Lung (tissue), 12 donors: Measurements from ENCODE around the gene TCEA2. TPM values are rescaled to one million over a fixed set of nuclear protein-coding genes. Genes with fewer than 3 reads are reported as not detected.

Experiments
- ATAC-seq: fragments of 200-7000 bp; cut with Tn5 transposase; one replicate; pipeline ENCODE4 v1.9.1; 2020; ENCODE audit warnings: moderate number of reproducible peaks; ENCODE audit not compliant: insufficient read depth, low FRiP score
- DNase-seq, 3 donors: peaks; one replicate each; pipeline ENCODE4 v3.0.0-alpha.2; 2013 to 2017
- H3K27ac ChIP-seq, 2 donors: one replicate each; pipeline ENCODE4 v1.5.1; 2013; ENCODE audit warnings: mild to moderate bottlenecking in 2 of 2, moderate library complexity in 2 of 2, control low read depth in 1 of 2, inconsistent platforms in 1 of 2, low read depth in 1 of 2, low read length in 1 of 2
- H3K27me3 ChIP-seq, 3 donors: one replicate each; pipeline ENCODE4 v1.5.1; 2013; ENCODE audit warnings: low read length in 2 of 3; ENCODE audit not compliant: control insufficient read depth in 3 of 3, insufficient read depth in 3 of 3
- H3K36me3 ChIP-seq, 4 donors: one replicate each; pipeline ENCODE4 v1.5.1; 2013; ENCODE audit warnings: low read length in 4 of 4, mild to moderate bottlenecking in 1 of 4, moderate library complexity in 1 of 4; ENCODE audit not compliant: control insufficient read depth in 4 of 4, insufficient read depth in 4 of 4
- H3K4me1 ChIP-seq, 5 donors: one replicate each; pipeline ENCODE4 v1.5.1; 2013; ENCODE audit warnings: low read length in 5 of 5, mild to moderate bottlenecking in 2 of 5, moderate library complexity in 1 of 5; ENCODE audit not compliant: control insufficient read depth in 5 of 5, insufficient read depth in 5 of 5
- H3K4me3 ChIP-seq: one replicate; pipeline ENCODE4 v1.5.1; 2013; ENCODE audit warnings: mild to moderate bottlenecking, control low read depth, moderate library complexity
- H3K9ac ChIP-seq, 2 donors: one replicate each; pipeline ENCODE4 v1.5.1; 2013; ENCODE audit warnings: low read length in 2 of 2, control low read depth in 1 of 2; ENCODE audit not compliant: insufficient read depth in 1 of 2
- H3K9me3 ChIP-seq, 4 donors: one replicate each; pipeline ENCODE4 v1.5.1; 2013; ENCODE audit warnings: low read length in 3 of 4, mild to moderate bottlenecking in 1 of 4, moderate library complexity in 1 of 4; ENCODE audit not compliant: control insufficient read depth in 4 of 4, insufficient read depth in 3 of 4
- WGBS, 2 donors: extraction: QIAGEN DNeasy Blood & Tissue Kit; methylation state at CpG; one replicate each; pipeline ENCODE4 v1.1.7; 2013; 5-methylcytosine and 5-hydroxymethylcytosine counted together
- polyA plus RNA-seq, 2 donors: library from polyadenylated mRNA; stranded (reverse); fragments of 200-250 nt; gene quantifications; one replicate each; pipeline ENCODE4 v1.2.1, GENCODE V29; 2013
- total RNA-seq, 2 donors: library from RNA; depleted of rRNA in 1 of 2; stranded (reverse); fragments of >200 nt in 1 of 2; gene quantifications; one replicate each; pipeline ENCODE4 v1.2.1, GENCODE V29; 2014 to 2021
- TF ChIP-seq, protein P1 (sequence below): IDR thresholded peaks from 2 replicates; pipeline ENCODE4 v1.5.1; 2012; ENCODE audit warnings: mild to moderate bottlenecking; ENCODE audit errors: control extremely low read depth, extremely low read depth
- donor health status: control.
- donor health status: control.
- donor health status: Bipolar disorder and iron deficiency.
- donor health status: healthy.
- donor health status: DM: yes; HTN: yes; CAD: no.

Gene TCEA2
- total and polyA plus RNA-seq, 4 donors, result 18.3 to 32.9 (median 30.7) TPM

DNA sequence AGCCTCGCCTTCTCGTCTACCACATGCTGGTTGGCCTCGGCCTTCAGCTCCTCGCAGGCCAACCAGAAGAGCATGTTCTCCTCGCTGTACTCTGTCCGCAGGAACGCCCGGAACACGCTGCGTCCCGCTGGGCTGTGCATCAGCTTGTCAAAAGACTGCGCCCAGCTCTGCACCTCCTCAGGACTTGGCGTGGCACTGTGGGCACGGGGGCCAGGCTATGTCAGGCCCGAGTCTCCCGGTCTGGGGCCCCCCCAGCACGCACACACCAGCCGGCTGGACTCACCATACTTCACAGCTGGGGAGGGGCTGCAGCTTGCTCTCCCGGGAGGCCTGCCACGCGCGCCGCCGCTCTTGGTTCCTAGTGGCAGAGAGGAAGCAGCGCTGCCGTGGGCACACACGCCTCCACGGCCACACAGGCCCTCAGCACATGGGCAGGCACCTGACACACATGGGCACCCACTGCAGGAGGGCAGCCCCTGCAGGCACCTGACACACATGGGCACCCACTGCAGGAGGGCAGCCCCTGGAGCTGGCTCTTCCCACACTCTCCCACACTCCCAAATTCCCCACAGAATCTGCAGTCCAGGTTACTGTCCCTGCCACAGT, 11.3 kb downstream of the TCEA2 start:
- TF ChIP-seq, protein P1, sequence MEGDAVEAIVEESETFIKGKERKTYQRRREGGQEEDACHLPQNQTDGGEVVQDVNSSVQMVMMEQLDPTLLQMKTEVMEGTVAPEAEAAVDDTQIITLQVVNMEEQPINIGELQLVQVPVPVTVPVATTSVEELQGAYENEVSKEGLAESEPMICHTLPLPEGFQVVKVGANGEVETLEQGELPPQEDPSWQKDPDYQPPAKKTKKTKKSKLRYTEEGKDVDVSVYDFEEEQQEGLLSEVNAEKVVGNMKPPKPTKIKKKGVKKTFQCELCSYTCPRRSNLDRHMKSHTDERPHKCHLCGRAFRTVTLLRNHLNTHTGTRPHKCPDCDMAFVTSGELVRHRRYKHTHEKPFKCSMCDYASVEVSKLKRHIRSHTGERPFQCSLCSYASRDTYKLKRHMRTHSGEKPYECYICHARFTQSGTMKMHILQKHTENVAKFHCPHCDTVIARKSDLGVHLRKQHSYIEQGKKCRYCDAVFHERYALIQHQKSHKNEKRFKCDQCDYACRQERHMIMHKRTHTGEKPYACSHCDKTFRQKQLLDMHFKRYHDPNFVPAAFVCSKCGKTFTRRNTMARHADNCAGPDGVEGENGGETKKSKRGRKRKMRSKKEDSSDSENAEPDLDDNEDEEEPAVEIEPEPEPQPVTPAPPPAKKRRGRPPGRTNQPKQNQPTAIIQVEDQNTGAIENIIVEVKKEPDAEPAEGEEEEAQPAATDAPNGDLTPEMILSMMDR, result no peak
- Histone ChIP-seq H3K4me1 (peaks cover 0 to 17% (median 12%) of the 10 kb centered on the region in 5 donors), H3K27me3 (no peaks in the 10 kb centered on the region), H3K9me3 (no peaks in the 10 kb centered on the region), H3K36me3 (peaks cover 0 to 40% (median 13%) of the 10 kb centered on the region in 4 donors), H3K4me3 (no peak overlapping the region), H3K9ac (no peak overlapping the region), H3K27ac (no peak overlapping the region)
- WGBS, 2 donors, result 93% methylated on average over 28 of the region's 28 CpGs
- no peak for DNase-seq
- ATAC-seq, result no peak

DNA sequence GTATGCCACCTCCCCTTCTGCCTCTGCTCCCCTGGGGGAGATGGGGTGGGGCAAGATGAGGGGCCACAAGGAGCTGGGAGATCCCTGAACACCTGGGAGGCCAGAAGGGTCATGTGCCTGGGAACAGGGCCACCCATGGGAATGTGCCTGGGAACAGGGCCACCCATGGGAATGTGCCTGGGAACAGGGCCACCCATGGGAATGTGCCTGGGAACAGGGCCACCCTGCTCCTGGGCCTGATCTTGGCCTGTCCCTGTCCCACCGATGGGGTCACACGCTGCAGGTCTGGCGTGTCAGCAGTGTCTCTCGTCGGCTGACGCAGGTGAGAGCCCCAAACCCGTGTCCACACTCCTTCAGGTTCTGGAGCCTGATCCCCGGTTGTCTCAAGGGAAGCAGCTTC, 12.0 kb downstream of the TCEA2 start:
- DNase-seq (no peak), ATAC-seq (no peak)
- H3K9ac ChIP-seq, result no peak overlapping the region
- TF ChIP-seq, protein P1, result no peak
- H3K4me1 ChIP-seq, result peaks cover 0 to 14% (median 12%) of the 10 kb centered on the region in 5 donors
- peaks cover 0 to 40% (median 12%) of the 10 kb centered on the region in 4 donors for H3K36me3 ChIP-seq
- no peaks in the 10 kb centered on the region for H3K9me3 ChIP-seq
- 92 to 95% methylated on average over 8 of the region's 8 CpGs for WGBS, 2 donors
- no peak overlapping the region for H3K27ac ChIP-seq
- H3K4me3 ChIP-seq, result no peak overlapping the region
- H3K27me3 ChIP-seq, result no peaks in the 10 kb centered on the region

DNA sequence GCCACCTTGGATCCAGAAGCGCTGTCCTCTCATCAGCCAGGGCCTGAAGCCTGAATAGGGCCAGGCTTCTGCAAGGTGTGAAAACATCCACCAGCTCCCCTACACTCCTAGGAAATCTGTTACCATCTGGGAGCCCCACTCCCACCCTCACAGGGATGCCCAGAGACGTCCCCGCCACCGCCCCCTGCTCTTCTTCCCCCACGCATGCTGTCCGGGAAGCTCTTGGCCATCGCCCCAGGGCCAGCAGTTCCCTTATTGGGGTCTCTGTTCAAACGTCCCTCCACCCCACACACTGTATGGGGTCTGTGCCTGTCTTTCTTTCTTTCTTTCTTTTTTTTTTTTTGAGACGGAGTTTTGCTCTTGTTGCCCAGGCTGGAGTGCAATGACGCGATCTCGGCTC, 12.6 kb downstream of the TCEA2 start:
- Histone ChIP-seq H3K4me3 (no peak overlapping the region), H3K27me3 (no peaks in the 10 kb centered on the region), H3K9me3 (no peaks in the 10 kb centered on the region), H3K36me3 (peaks cover 0 to 40% (median 8%) of the 10 kb centered on the region in 4 donors), H3K4me1 (peaks cover 0 to 19% (median 13%) of the 10 kb centered on the region in 5 donors), H3K27ac (no peak overlapping the region), H3K9ac (no peak overlapping the region)
- ATAC-seq, result no peak
- WGBS, 2 donors, result 80 to 91% methylated on average over 12 of the region's 12 CpGs
- TF ChIP-seq, protein P1, result no peak
- DNase-seq, result no peak
